GM13977 (cell line): ENCODE results near the gene NDUFA11.

ENCODE experiments used
- DNase-seq: peaks from one replicate; pipeline ENCODE4 v3.0.0; 2012; ENCODE audit warnings: low spot score
- CTCF ChIP-seq: IDR thresholded peaks from 2 replicates; pipeline ENCODE4 v1.5.1; 2012; ENCODE audit warnings: mild to moderate bottlenecking, control low read depth; ENCODE audit not compliant: insufficient read depth; ENCODE audit errors: extremely low read depth, missing control alignments
- in situ Hi-C: fragments of 300-500 bp; cut with MboI; formaldehyde crosslinking; loops from one replicate; pipeline ENCODE4 v1.12.0; 2022; ENCODE audit warnings: low sequenced_read_pairs, low pct_unique_long_range_greater_than_20kb, mixed read lengths, inconsistent platforms; ENCODE audit not compliant: unreplicated experiment

NDUFA11 gene

GRCh38 chr19:5903624-5904351 lies at the start of gene NDUFA11:
NDUFA11 (minus strand) TSS chr19:5903790; CDS start chr19:5903708, 82 bp downstream.
- DNase-seq, result peak; percentile 94
- in situ Hi-C loops, result no loop called here

GRCh38 chr19:5953030-5953589 lies 49.5 kb upstream of the NDUFA11 start:
- in situ Hi-C loops, result no loop called here
- no peak for TF ChIP-seq CTCF
- DNase-seq, result no peak

More at GRCh38 chr19:5903624-5904351, at the start of gene NDUFA11:
- no peak for TF ChIP-seq CTCF

- no peak for DNase-seq
- no peak for TF ChIP-seq CTCF
- in situ Hi-C loops, result no loop called here
These were observed 48.8 kb upstream of the NDUFA11 start for GRCh38 chr19:5952193-5953029.

- in situ Hi-C loops, result no loop called here
- TF ChIP-seq CTCF, result no peak
- peak; percentile 56 for DNase-seq
These were observed 47.8 kb upstream of the NDUFA11 start for GRCh38 chr19:5951338-5951861.

- in situ Hi-C loops, result no loop called here
- no peak for DNase-seq
- no peak for TF ChIP-seq CTCF
These were observed 47.2 kb upstream of the NDUFA11 start for GRCh38 chr19:5950741-5951140.

- in situ Hi-C loops, result no loop called here
- no peak for DNase-seq
- no peak for TF ChIP-seq CTCF
These were observed 46.3 kb upstream of the NDUFA11 start for GRCh38 chr19:5949792-5950305.
